HepG2 (cell line): ENCODE measurements around the gene DYTN. TPM values are rescaled to one million over a fixed set of nuclear protein-coding genes. Genes with fewer than 3 reads are reported as not detected.
A peak's percentile ranks its signal among the peaks of the same experiment; 100 is the strongest.

ENCODE experiments used
- ATF3 ChIP-seq: sonication (generic); formaldehyde crosslinking; IDR thresholded peaks from 2 replicates; pipeline ENCODE4 v1.4.0; 2020; ENCODE audit warnings: missing genetic modification reagents
- BCL6 ChIP-seq: IDR thresholded peaks from 2 replicates; pipeline ENCODE4 v1.6.1; 2016; ENCODE audit warnings: missing genetic modification reagents, missing compliant biosample characterization
- FOXA1 ChIP-seq, 2 experiments: fragments of 450-650 bp in 1 of 2; sonication (generic) in 1 of 2; formaldehyde crosslinking in 1 of 2; IDR thresholded peaks; 2 replicates each; pipeline versions ENCODE4 v1.4.0 to v1.6.1; 2016 to 2020; ENCODE audit warnings: missing genetic modification reagents in 1 of 2
- GLI4 ChIP-seq: sonication (generic); formaldehyde crosslinking; IDR thresholded peaks from 2 replicates; pipeline ENCODE4 v1.5.1; 2020; ENCODE audit warnings: missing genetic modification reagents, mild to moderate bottlenecking, moderate library complexity, borderline replicate concordance
- HOMEZ ChIP-seq: IDR thresholded peaks from 2 replicates; pipeline ENCODE4 v1.6.1; 2016; ENCODE audit warnings: low read depth
- JDP2 ChIP-seq: sonication (generic); formaldehyde crosslinking; IDR thresholded peaks from 2 replicates; pipeline ENCODE4 v1.8.1; 2022; ENCODE audit warnings: missing genetic modification reagents, borderline replicate concordance
- KMT2B ChIP-seq: IDR thresholded peaks from 2 replicates; pipeline ENCODE4 v1.6.1; 2016; ENCODE audit warnings: missing genetic modification reagents, missing compliant biosample characterization
- MXD3 ChIP-seq: IDR thresholded peaks from 2 replicates; pipeline ENCODE4 v1.6.1; 2016; ENCODE audit warnings: mild to moderate bottlenecking, missing biosample characterization, missing genetic modification reagents
- NFATC3 ChIP-seq: sonication (generic); formaldehyde crosslinking; IDR thresholded peaks from 2 replicates; pipeline ENCODE4 v1.5.1; 2020; ENCODE audit warnings: mild to moderate bottlenecking, missing genetic modification reagents
- PITX1 ChIP-seq: sonication (generic); formaldehyde crosslinking; IDR thresholded peaks from 2 replicates; pipeline ENCODE4 v1.5.1; 2020; ENCODE audit warnings: mild to moderate bottlenecking, missing genetic modification reagents
- RELA ChIP-seq: sonication (generic); formaldehyde crosslinking; IDR thresholded peaks from 2 replicates; pipeline ENCODE4 v1.4.0; 2020; ENCODE audit warnings: missing genetic modification reagents
- SIN3A ChIP-seq: IDR thresholded peaks from 2 replicates; pipeline ENCODE4 v1.6.1; 2011; ENCODE audit warnings: low read depth, mild to moderate bottlenecking, control low read depth, low read length, borderline replicate concordance
- SP5 ChIP-seq: IDR thresholded peaks from 2 replicates; pipeline ENCODE4 v1.6.1; 2016; ENCODE audit warnings: low read depth, borderline replicate concordance
- TFDP1 ChIP-seq: IDR thresholded peaks from 2 replicates; pipeline ENCODE4 v1.6.1; 2016; ENCODE audit warnings: missing compliant biosample characterization, missing genetic modification reagents, borderline replicate concordance
- THAP11 ChIP-seq: IDR thresholded peaks from 2 replicates; pipeline ENCODE4 v1.6.1; 2016; ENCODE audit warnings: missing biosample characterization, missing genetic modification reagents
- ZNF142 ChIP-seq: sonication (generic); formaldehyde crosslinking; IDR thresholded peaks from 2 replicates; pipeline ENCODE4 v1.4.0; 2020; ENCODE audit warnings: missing genetic modification reagents
- ZNF17 ChIP-seq: sonication (generic); formaldehyde crosslinking; IDR thresholded peaks from 2 replicates; pipeline ENCODE4 v1.5.0; 2020; ENCODE audit warnings: mild to moderate bottlenecking, missing genetic modification reagents
- ZNF3 ChIP-seq: IDR thresholded peaks from 2 replicates; pipeline ENCODE4 v1.7.0; 2017; ENCODE audit warnings: inconsistent platforms
- ZNF816 ChIP-seq: sonication (generic); formaldehyde crosslinking; IDR thresholded peaks from 2 replicates; pipeline ENCODE4 v1.8.0; 2022; ENCODE audit warnings: missing genetic modification reagents, mild to moderate bottlenecking, borderline replicate concordance
- ZNF879 ChIP-seq: sonication (generic); formaldehyde crosslinking; IDR thresholded peaks from 2 replicates; pipeline ENCODE4 v1.8.1; 2023; ENCODE audit warnings: missing genetic modification reagents
- ZNF883 ChIP-seq: sonication (generic); formaldehyde crosslinking; IDR thresholded peaks from 2 replicates; pipeline ENCODE4 v1.5.1; 2020; ENCODE audit warnings: mild to moderate bottlenecking, missing genetic modification reagents; ENCODE audit errors: not compliant biosample characterization
- polyA plus RNA-seq, 8 experiments: library from polyadenylated mRNA; depleted of rRNA in 3 of 8; stranded (reverse) in 7 of 8; unstranded in 1 of 8; fragments of >200 nt; fragmentation: Illumina TruSeq in 4 of 8; extraction: Trizol in 4 of 8; gene quantifications; 2 replicates each; pipeline versions ENCODE4 v1.2.1 to v1.2.3, GENCODE V29; 2011 to 2016; ENCODE audit warnings: low read depth in 4 of 8, missing spikeins in 1 of 8, mixed read lengths in 1 of 8; ENCODE audit not compliant: insufficient read depth in 1 of 8
- total RNA-seq, 5 experiments: library from RNA; depleted of rRNA; stranded (reverse); fragments of >200 nt; fragmentation: Illumina TruSeq; extraction: Trizol; gene quantifications; 2 replicates each; pipeline ENCODE4 v1.2.3, GENCODE V29; 2016; ENCODE audit warnings: low read depth in 1 of 5

Gene DYTN
- total and polyA plus RNA-seq, 2 of the 13 experiments (the other 11 are each of a cell fraction or from before 2014, with no cell fraction given): not detected

- TF ChIP-seq TFDP1 (no peak), ZNF879 (no peak), KMT2B (CRISPR knock-in tag) (peak; percentile 97), HOMEZ (CRISPR knock-in tag) (peak; percentile 71), ZNF17 (CRISPR knock-in tag) (no peak; the same call in 1 of the 2 replicates), SIN3A (peak; percentile 94), FOXA1 (IDR thresholded peaks at IDR 0.05) (no peak), FOXA1 (CRISPR knock-in tag; IDR thresholded peaks at IDR 0.05) (no peak), RELA (CRISPR knock-in tag) (no peak; the same call in 1 of the 2 replicates), GLI4 (peak; percentile 36; the same call in 1 of the 2 replicates), PITX1 (CRISPR knock-in tag) (peak; percentile 14), SP5 (CRISPR knock-in tag) (peak; percentile 18; the same call in 1 of the 2 replicates), NFATC3 (0 out of 2 replicates have a peak, but pooled peaks have one; percentile 70), BCL6 (CRISPR knock-in tag) (peak; percentile 42; the same call in 1 of the 2 replicates), JDP2 (CRISPR knock-in tag) (no peak), ZNF3 (no peak), THAP11 (CRISPR knock-in tag) (peak; percentile 95), MXD3 (CRISPR knock-in tag) (peak; percentile 12; the same call in 1 of the 2 replicates), ZNF816 (CRISPR knock-in tag) (no peak), ATF3 (CRISPR knock-in tag) (no peak; the same call in 1 of the 2 replicates), ZNF142 (CRISPR knock-in tag) (no peak; the same call in 1 of the 2 replicates), ZNF883 (CRISPR knock-in tag) (no peak)
Observed at GRCh38 chr2:206765242-206766056, 47.3 kb upstream of the DYTN start, which contains the start of the genes FASTKD2 and MDH1B (continued).
